ENCODE results near the gene RNF130. TPM values are rescaled to one million over a fixed set of nuclear protein-coding genes. Genes with fewer than 3 reads are reported as not detected.

Gene RNF130
- total RNA-seq, 1 donor from 2014 or later, result 73.8 TPM

DNA sequence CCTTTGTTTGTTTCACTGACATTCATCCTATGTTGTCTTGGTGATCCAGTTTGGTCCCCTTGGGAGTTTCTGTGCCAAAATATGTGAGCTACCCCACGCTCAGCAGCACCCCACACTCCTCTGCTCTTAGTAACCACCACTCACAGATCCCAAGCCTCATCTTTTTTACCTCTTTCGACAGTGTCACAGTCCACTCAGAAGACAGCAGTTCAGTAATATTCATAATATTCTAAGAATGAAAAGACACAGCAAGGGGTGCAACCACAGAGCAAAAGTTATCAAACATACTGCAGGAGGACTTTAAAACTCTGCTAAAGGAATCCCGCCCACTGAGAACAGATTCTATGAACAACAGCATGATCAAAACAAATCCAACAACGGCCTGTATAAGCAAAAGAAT is 28.2 kb downstream of the RNF130 start:
- Mint-ChIP-seq H3K4me3 (ENCODE audit: low read depth) (no peak overlapping the region), H3K4me1 (ENCODE audit: low read depth) (peaks cover 21% of the 10 kb centered on the region), H3K36me3 (ENCODE audit: insufficient read depth) (peaks cover 31% of the 10 kb centered on the region), H3K27ac (peak overlapping the region; percentile 73), H3K9me3 (ENCODE audit: low read depth) (peaks cover 14% of the 10 kb centered on the region), H3K27me3 (no peaks in the 10 kb centered on the region)
- no peak for DNase-seq (ENCODE audit: low spot score, unreplicated experiment)
- TF ChIP-seq, protein P1, sequence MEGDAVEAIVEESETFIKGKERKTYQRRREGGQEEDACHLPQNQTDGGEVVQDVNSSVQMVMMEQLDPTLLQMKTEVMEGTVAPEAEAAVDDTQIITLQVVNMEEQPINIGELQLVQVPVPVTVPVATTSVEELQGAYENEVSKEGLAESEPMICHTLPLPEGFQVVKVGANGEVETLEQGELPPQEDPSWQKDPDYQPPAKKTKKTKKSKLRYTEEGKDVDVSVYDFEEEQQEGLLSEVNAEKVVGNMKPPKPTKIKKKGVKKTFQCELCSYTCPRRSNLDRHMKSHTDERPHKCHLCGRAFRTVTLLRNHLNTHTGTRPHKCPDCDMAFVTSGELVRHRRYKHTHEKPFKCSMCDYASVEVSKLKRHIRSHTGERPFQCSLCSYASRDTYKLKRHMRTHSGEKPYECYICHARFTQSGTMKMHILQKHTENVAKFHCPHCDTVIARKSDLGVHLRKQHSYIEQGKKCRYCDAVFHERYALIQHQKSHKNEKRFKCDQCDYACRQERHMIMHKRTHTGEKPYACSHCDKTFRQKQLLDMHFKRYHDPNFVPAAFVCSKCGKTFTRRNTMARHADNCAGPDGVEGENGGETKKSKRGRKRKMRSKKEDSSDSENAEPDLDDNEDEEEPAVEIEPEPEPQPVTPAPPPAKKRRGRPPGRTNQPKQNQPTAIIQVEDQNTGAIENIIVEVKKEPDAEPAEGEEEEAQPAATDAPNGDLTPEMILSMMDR (IDR thresholded peaks at IDR 0.05; ENCODE audit: unreplicated experiment), result no peak

DNA sequence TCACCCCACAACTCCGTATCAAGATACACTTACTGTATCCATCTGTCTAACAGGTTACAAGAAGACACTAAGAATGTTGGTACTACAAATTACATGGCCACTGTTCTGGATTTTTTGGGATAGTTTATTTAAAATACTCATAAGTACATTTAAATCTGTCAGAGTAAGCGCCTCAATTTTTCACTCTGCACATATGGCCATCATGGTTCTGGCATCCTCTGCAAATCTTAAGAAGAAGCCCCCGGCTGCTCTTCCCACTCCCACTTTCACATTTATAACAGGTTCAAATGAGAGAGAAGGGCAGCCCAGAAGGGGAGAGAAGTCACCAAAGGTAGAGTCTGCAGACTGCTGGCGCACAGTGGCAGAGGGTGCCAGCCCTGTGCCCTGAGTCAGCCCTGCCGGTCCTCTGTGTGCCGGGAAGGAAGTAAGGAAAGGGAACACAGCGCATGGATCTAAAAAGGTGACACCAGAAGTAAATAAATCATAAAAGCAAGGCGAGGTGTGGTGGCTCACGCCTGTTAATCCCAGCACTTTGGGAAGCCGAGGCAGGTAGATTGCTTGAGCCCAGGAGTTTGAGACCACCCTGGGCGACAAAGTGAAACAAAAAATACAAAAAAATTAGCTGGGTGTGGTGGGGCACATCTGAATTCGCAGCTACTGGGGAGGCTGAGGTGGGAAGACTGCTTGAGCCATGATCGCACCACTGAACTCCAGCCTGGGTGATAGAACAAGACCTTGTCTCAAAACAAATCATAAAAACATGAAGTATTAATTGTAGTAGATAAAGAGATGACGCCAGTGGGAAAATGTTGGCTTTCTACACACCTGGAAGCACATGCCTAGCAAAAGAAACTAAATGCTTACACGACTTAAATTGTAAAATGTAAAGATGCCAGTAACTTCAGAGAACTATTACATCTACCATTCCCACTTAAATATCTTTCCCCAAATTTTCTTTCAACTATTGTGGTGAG is 30.0 kb downstream of the RNF130 start:
- no peak for DNase-seq (ENCODE audit: low spot score, unreplicated experiment)
- Mint-ChIP-seq H3K27me3 (no peaks in the 10 kb centered on the region), H3K36me3 (ENCODE audit: insufficient read depth) (peaks cover 33% of the 10 kb centered on the region), H3K4me3 (ENCODE audit: low read depth) (no peak overlapping the region), H3K9me3 (ENCODE audit: low read depth) (peaks cover 15% of the 10 kb centered on the region), H3K4me1 (ENCODE audit: low read depth) (peaks cover 15% of the 10 kb centered on the region), H3K27ac (no peak overlapping the region)
- TF ChIP-seq, protein P1 (IDR thresholded peaks at IDR 0.05; ENCODE audit: unreplicated experiment), result no peak

DNA sequence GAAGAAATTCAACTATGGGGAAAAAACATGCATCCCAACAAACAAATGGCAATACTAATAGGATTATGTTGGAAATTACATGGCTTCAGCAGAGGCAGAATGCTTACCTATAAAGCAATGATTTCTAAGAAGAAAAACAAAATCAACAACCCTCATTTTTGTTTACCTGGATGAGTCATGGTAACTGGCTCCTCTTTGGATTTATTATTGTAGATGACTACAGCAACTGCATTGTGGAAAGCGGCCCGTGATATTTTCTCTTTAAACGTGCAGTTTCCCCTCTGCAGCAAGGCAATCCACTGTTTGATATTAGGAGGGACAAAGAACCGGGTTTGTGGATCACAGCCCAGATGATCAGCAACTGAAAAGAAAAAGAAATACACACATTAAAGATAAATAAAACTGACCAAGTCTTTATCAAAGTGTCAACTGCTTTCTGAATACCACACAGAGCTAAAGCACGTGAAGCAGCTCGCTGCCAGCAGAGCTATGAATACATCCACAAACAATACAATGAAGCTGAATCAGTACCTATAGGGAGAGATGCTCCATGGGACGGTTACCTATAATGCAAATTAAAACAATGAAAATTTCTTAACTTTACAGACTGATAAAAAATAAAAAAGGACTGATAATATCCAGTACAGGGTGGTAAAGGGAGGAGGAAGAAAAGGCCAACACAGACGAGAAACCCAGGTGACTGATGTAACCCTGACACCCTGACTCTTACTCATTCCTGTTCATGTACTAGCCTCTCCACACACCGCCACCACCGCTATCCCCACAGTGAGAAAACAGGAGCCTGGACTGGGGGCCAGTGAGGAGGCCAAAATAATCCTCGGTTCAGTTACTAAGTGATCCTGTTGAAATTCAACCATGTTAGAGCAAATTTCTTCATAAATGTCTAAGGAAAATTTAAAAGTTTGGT is 31.0 kb downstream of the RNF130 start:
- H3K27me3 Mint-ChIP-seq, result no peaks in the 10 kb centered on the region
- peak overlapping the region; percentile 69 for H3K27ac Mint-ChIP-seq
- H3K36me3 Mint-ChIP-seq (ENCODE audit: insufficient read depth), result peaks cover 37% of the 10 kb centered on the region
- peaks cover 15% of the 10 kb centered on the region for H3K4me1 Mint-ChIP-seq (ENCODE audit: low read depth)
- H3K4me3 Mint-ChIP-seq (ENCODE audit: low read depth), result no peak overlapping the region
- DNase-seq (ENCODE audit: low spot score, unreplicated experiment), result no peak
- TF ChIP-seq, protein P1 (IDR thresholded peaks at IDR 0.05; ENCODE audit: unreplicated experiment), result no peak
- H3K9me3 Mint-ChIP-seq (ENCODE audit: low read depth), result peaks cover 17% of the 10 kb centered on the region

DNA sequence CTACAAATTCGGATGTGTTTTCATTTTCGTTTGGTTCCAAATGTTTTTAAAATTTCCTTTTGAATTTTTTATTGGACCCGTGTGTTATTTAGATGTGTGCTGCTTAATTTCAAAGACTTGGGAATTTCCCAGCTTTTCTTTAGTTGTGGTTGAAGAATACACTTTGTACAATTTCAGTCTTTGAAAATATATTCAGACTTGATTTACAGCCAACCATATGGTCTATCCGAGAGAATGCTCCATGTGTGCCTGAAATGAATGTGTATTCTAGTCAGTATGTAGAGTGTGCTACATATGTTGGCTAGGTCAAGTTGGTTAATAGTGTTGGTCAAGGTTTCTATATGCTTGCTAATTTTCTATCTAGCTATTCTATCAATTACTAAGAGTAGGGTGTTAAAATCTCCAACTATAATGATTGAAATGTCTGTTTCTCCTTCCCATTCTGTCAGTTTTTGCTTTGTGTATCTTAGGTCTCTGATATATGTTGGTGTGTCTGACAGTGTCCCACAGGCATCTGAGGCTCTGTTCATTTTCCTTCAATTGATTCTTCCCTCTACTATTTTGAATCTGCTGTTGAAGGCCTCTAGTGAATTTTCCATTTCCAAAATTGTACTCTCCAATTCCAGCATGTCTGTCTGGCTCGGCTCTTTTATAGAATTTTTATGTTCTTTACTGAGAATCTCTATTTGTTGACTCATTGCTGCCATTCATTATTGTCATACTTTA is 36.2 kb downstream of the RNF130 start:
- Mint-ChIP-seq H3K4me1 (ENCODE audit: low read depth) (peaks cover 2% of the 10 kb centered on the region), H3K9me3 (ENCODE audit: low read depth) (peaks cover 30% of the 10 kb centered on the region), H3K27ac (no peak overlapping the region), H3K4me3 (ENCODE audit: low read depth) (no peak overlapping the region), H3K27me3 (no peaks in the 10 kb centered on the region), H3K36me3 (ENCODE audit: insufficient read depth) (peaks cover 63% of the 10 kb centered on the region)
- no peak for DNase-seq (ENCODE audit: low spot score, unreplicated experiment)
- TF ChIP-seq, protein P1 (IDR thresholded peaks at IDR 0.05; ENCODE audit: unreplicated experiment), result no peak
